CD14-positive monocyte (primary cell): ENCODE results near the gene NRN1L. TPM values are rescaled to one million over a fixed set of nuclear protein-coding genes. Genes with fewer than 3 reads are reported as not detected.

Source experiments
- DNase-seq, 3 donors: peaks; one replicate each; pipeline ENCODE4 v3.0.0-alpha.2; 2011 to 2022
- H2AFZ ChIP-seq: 2 replicates; pipeline ENCODE4 v1.6.0; 2012; ENCODE audit warnings: mild to moderate bottlenecking, low read depth, low read length, inconsistent platforms; ENCODE audit not compliant: insufficient read depth, poor library complexity, severe bottlenecking
- H3K27ac ChIP-seq, 2 donors: 1 replicate in 1 of 2; 2 replicates in 1 of 2; pipeline ENCODE4 v1.5.1; 2012 to 2013; ENCODE audit warnings: low read length in 2 of 2, control low read depth in 1 of 2, inconsistent platforms in 1 of 2, low read depth in 1 of 2, mild to moderate bottlenecking in 1 of 2
- H3K27me3 ChIP-seq, 2 donors: one replicate each; pipeline versions ENCODE4 v1.6.0 to v1.6.1; 2011 to 2013; ENCODE audit warnings: low read length in 2 of 2; ENCODE audit not compliant: control insufficient read depth in 2 of 2, insufficient read depth in 2 of 2
- H3K36me3 ChIP-seq, 2 donors: replicated peaks in 1 of 2; 1 replicate in 1 of 2; 2 replicates in 1 of 2; pipeline versions ENCODE4 v1.5.1 to v1.6.1; 2012 to 2013; ENCODE audit warnings: low read length in 2 of 2, control low read depth in 1 of 2, inconsistent platforms in 1 of 2, mild to moderate bottlenecking in 1 of 2; ENCODE audit not compliant: insufficient read depth in 2 of 2, control insufficient read depth in 1 of 2
- H3K4me1 ChIP-seq, 2 donors: 1 replicate in 1 of 2; 2 replicates in 1 of 2; pipeline versions ENCODE4 v1.5.1 to v1.6.1; 2012 to 2013; ENCODE audit warnings: low read length in 2 of 2, control low read depth in 1 of 2, inconsistent platforms in 1 of 2, mild to moderate bottlenecking in 1 of 2, moderate library complexity in 1 of 2; ENCODE audit not compliant: insufficient read depth in 2 of 2, control insufficient read depth in 1 of 2
- H3K4me2 ChIP-seq: replicated peaks from 2 replicates; pipeline ENCODE3; 2012; ENCODE audit warnings: low read length, moderate library complexity, mild to moderate bottlenecking; ENCODE audit not compliant: poor library complexity, severe bottlenecking; ENCODE audit errors: extremely low read depth
- H3K4me3 ChIP-seq, 3 experiments: fragments of 200-600 bp in 1 of 3; sonication (generic) in 1 of 3; replicated peaks in 1 of 3; 1 replicate in 2 of 3; 2 replicates in 1 of 3; pipeline ENCODE4 v1.5.1; 2011 to 2013; ENCODE audit warnings: low read length in 3 of 3, mild to moderate bottlenecking in 3 of 3, control low read depth in 2 of 3, low read depth in 2 of 3, inconsistent platforms in 1 of 3, moderate library complexity in 1 of 3
- H3K79me2 ChIP-seq: 2 replicates; pipeline ENCODE4 v1.6.0; 2012; ENCODE audit warnings: mild to moderate bottlenecking, control low read depth, inconsistent platforms, low read length, moderate library complexity; ENCODE audit not compliant: insufficient read depth
- H3K9ac ChIP-seq: 2 replicates; pipeline ENCODE4 v1.6.0; 2017; ENCODE audit warnings: low read length, mild to moderate bottlenecking; ENCODE audit not compliant: insufficient read depth, poor library complexity, severe bottlenecking
- H3K9me3 ChIP-seq, 2 donors: replicated peaks in 1 of 2; 1 replicate in 1 of 2; 2 replicates in 1 of 2; pipeline versions ENCODE4 v1.5.1 to v1.6.1; 2012 to 2013; ENCODE audit warnings: low read length in 2 of 2, control low read depth in 1 of 2; ENCODE audit not compliant: control insufficient read depth in 1 of 2, insufficient read depth in 1 of 2
- H4K20me1 ChIP-seq: 2 replicates; pipeline ENCODE4 v1.6.0; 2012; ENCODE audit warnings: mild to moderate bottlenecking, low read length, control low read depth, moderate library complexity; ENCODE audit not compliant: insufficient read depth
- H3K27ac Mint-ChIP-seq, 7 donors: one replicate each; pipeline ENCODE4 v1.8.0; 2020; ENCODE audit warnings: mild to moderate bottlenecking in 7 of 7, mixed read lengths in 7 of 7, moderate library complexity in 6 of 7, inconsistent platforms in 2 of 7
- H3K27me3 Mint-ChIP-seq, 3 donors: one replicate each; pipeline ENCODE4 v1.8.0; 2021 to 2022; ENCODE audit warnings: low read depth in 3 of 3, mild to moderate bottlenecking in 3 of 3, mixed read lengths in 3 of 3, moderate library complexity in 3 of 3, inconsistent platforms in 1 of 3
- H3K36me3 Mint-ChIP-seq, 2 donors: one replicate each; pipeline ENCODE4 v1.8.0; 2020; ENCODE audit warnings: mixed read lengths in 2 of 2, inconsistent platforms in 1 of 2, mild to moderate bottlenecking in 1 of 2
- H3K4me1 Mint-ChIP-seq: one replicate; pipeline ENCODE4 v1.8.0; 2020; ENCODE audit warnings: mild to moderate bottlenecking, mixed read lengths
- H3K4me3 Mint-ChIP-seq, 2 donors: one replicate each; pipeline ENCODE4 v1.8.0; 2020; ENCODE audit warnings: mild to moderate bottlenecking in 2 of 2, mixed read lengths in 2 of 2, moderate library complexity in 1 of 2
- H3K9me3 Mint-ChIP-seq, 7 donors: one replicate each; pipeline ENCODE4 v1.8.0; 2020 to 2022; ENCODE audit warnings: mixed read lengths in 7 of 7, mild to moderate bottlenecking in 6 of 7, moderate library complexity in 6 of 7, inconsistent platforms in 2 of 7
- WGBS: methylation state at CpG from one replicate; pipeline ENCODE4 v1.1.5; 2013; ENCODE audit warnings: missing lambda C conversion rate; ENCODE audit not compliant: insufficient coverage; 5-methylcytosine and 5-hydroxymethylcytosine counted together
- intact Hi-C, 2 donors: fragments of 100-400 bp; cut with micrococcal nuclease; formaldehyde crosslinking; loops; one replicate each; pipeline versions ENCODE4 v1.15.0 to v1.15.1; 2023
- polyA plus RNA-seq, 3 donors: library from polyadenylated mRNA; depleted of rRNA in 1 of 3; unstranded in 2 of 3; stranded (reverse) in 1 of 3; fragments of 300-500 nt in 2 of 3; fragments of >200 nt in 1 of 3; fragmentation: Illumina TruSeq in 2 of 3; gene quantifications; 1 replicate in 2 of 3; 2 replicates in 1 of 3; pipeline ENCODE4 v1.2.3, GENCODE V29; 2012 to 2021
- TF ChIP-seq, protein P1 (sequence below): fragments of 200-600 bp; IDR thresholded peaks from one replicate; pipeline ENCODE4 v1.8.0; 2022; ENCODE audit warnings: antibody characterized with exemption, mild to moderate bottlenecking

NRN1L gene
- polyA plus RNA-seq, 3 donors, result 0.50 to 3.6 TPM; not detected in 1

DNA sequence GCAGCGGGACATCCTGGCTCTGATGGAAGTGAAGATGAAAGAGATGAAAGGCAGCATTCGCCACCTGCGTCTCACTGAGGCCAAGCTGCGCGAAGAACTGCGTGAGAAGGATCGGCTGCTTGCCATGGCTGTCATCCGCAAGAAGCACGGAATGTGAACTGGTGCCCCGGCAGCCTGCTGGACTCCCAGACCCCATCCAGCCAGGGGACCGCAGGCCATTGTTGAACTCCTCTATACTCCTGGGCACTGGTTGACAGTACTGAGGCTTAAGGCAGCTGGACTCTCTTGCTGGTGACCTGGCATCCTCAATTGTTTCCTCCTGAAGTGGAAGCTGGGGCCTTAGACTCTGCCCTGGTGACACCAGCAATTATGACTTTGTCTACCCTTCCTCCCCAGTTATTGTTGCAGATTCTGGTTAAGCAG is 41.3 kb upstream of the NRN1L start:
- 30% methylated on average over 11 of the region's 11 CpGs for WGBS
- peak overlapping the region; percentile 51 to 85 (median 66) for H3K4me3 ChIP-seq
- peak overlapping the region; percentile 94 to 96 for H3K4me3 Mint-ChIP-seq

DNA sequence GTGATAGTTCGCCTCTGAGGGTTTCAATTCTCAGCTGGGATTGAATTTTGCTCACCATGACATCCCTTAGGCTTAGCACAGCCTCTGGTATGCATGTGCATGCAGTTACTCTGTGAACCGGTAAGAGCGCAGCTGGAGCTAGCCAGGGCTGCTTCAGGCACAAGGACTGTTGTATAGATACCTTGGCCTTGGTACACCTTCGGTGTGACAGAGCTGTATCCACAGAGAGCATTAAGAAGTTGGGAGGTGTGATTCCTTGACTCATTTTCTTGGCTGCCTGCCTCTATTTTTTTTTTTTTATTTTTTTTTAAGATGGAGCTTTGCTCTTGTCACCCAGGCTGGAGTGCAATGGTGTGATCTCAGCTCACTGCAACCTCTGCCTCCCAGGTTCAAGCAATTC is 40.2 kb upstream of the NRN1L start:
- H3K27ac ChIP-seq, result no peak overlapping the region
- H3K4me1 ChIP-seq, result peaks cover 52 to 63% of the 10 kb centered on the region in 2 donors
- no peak overlapping the region for H3K9ac ChIP-seq
- H2AFZ ChIP-seq, result no peak overlapping the region
- H3K79me2 ChIP-seq, result peaks cover 61% of the 10 kb centered on the region
- no peak overlapping the region for H3K4me3 Mint-ChIP-seq
- no peaks in the 10 kb centered on the region for H3K9me3 ChIP-seq
- H3K9me3 Mint-ChIP-seq, result peaks cover 0 to 3% (median 0%) of the 10 kb centered on the region in 7 donors
- peaks cover 52% of the 10 kb centered on the region for H3K4me1 Mint-ChIP-seq
- peaks cover 47% of the 10 kb centered on the region for H4K20me1 ChIP-seq
- H3K27me3 Mint-ChIP-seq, result peaks cover 0 to 1% (median 1%) of the 10 kb centered on the region in 3 donors
- TF ChIP-seq, protein P1, sequence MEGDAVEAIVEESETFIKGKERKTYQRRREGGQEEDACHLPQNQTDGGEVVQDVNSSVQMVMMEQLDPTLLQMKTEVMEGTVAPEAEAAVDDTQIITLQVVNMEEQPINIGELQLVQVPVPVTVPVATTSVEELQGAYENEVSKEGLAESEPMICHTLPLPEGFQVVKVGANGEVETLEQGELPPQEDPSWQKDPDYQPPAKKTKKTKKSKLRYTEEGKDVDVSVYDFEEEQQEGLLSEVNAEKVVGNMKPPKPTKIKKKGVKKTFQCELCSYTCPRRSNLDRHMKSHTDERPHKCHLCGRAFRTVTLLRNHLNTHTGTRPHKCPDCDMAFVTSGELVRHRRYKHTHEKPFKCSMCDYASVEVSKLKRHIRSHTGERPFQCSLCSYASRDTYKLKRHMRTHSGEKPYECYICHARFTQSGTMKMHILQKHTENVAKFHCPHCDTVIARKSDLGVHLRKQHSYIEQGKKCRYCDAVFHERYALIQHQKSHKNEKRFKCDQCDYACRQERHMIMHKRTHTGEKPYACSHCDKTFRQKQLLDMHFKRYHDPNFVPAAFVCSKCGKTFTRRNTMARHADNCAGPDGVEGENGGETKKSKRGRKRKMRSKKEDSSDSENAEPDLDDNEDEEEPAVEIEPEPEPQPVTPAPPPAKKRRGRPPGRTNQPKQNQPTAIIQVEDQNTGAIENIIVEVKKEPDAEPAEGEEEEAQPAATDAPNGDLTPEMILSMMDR, result no peak
- peak overlapping the region in 1 of 3 experiments; percentile 23 for H3K4me3 ChIP-seq
- peak overlapping the region; percentile 98 for H3K4me2 ChIP-seq
- 97% methylated on average over 4 of the region's 4 CpGs for WGBS
- peaks cover 4 to 5% of the 10 kb centered on the region in 2 donors for H3K36me3 Mint-ChIP-seq
- intact Hi-C loops, result loop anchor here in 1 of 2 donors (10.0 kb wide), 1 partner anchor 180 kb away; the partner anchor contains the start of genes ACD, C16orf86, ENKD1 and PARD6A
- no peak for DNase-seq
- no peaks in the 10 kb centered on the region for H3K36me3 ChIP-seq
- peak overlapping the region in 1 of 7 donors; percentile 35 for H3K27ac Mint-ChIP-seq
- no peaks in the 10 kb centered on the region for H3K27me3 ChIP-seq

More for the DNA sequence above, 41.3 kb upstream of the NRN1L start:
- intact Hi-C loops, result loop anchor here (2.0 to 10.0 kb wide), 2 partner anchors 29 to 179 kb away; partner anchors contain the start of genes ACD (in 1 of the 2), C16orf86 (in 1 of the 2), EDC4 (in 1 of the 2) and ENKD1 (in 1 of the 2)
- Histone ChIP-seq H3K27me3 (no peaks in the 10 kb centered on the region), H3K4me1 (peaks cover 52 to 60% of the 10 kb centered on the region in 2 donors), H3K79me2 (peaks cover 49% of the 10 kb centered on the region), H3K27ac (peak overlapping the region; percentile 37 to 85), H3K4me2 (peak overlapping the region; percentile 98), H3K36me3 (no peaks in the 10 kb centered on the region), H4K20me1 (peaks cover 39% of the 10 kb centered on the region), H2AFZ (peak overlapping the region; percentile 91), H3K9me3 (no peaks in the 10 kb centered on the region), H3K9ac (peak overlapping the region; percentile 66)
- no peak for DNase-seq
- peaks cover 0 to 1% (median 0%) of the 10 kb centered on the region in 3 donors for H3K27me3 Mint-ChIP-seq
- TF ChIP-seq, protein P1, result no peak
- peak overlapping the region in 6 of 7 donors; percentile 63 to 93 (median 86) for H3K27ac Mint-ChIP-seq
- H3K36me3 Mint-ChIP-seq, result peaks cover 4 to 5% of the 10 kb centered on the region in 2 donors
- H3K4me1 Mint-ChIP-seq, result peaks cover 50% of the 10 kb centered on the region
- peaks cover 0 to 3% (median 0%) of the 10 kb centered on the region in 7 donors for H3K9me3 Mint-ChIP-seq
